Panc1 (cell line): ENCODE results near the gene LRRC3. TPM values are rescaled to one million over a fixed set of nuclear protein-coding genes. Genes with fewer than 3 reads are reported as not detected.

Source experiments
- ATAC-seq: fragments of 200-7000 bp; cut with Tn5 transposase; 2 replicates; pipeline ENCODE4 v1.9.1; 2020; ENCODE audit warnings: mild to moderate bottlenecking, moderate library complexity
- BruUV-seq: library from RNA; stranded (reverse); fragments of 400-500 nt; replicated peaks from 2 replicates; lab custom pipeline; 2021; lab: Mats Ljungman, UMichigan
- CTCF ChIA-PET: fragments of 300-600 bp; sonication (Branson Sonifier 250); formaldehyde crosslinking; loops from one replicate; lab custom pipeline; 2022; ENCODE audit warnings: antibody characterized with exemption; lab: Charles Lee
- POLR2A ChIA-PET: fragments of 300-600 bp; sonication (Branson Sonifier 250); formaldehyde crosslinking; loops from one replicate; lab custom pipeline; 2022; ENCODE audit warnings: antibody characterized with exemption; lab: Charles Lee
- DNase-seq: peaks from one replicate; pipeline ENCODE4 v3.0.0-alpha.2; 2010; ENCODE audit warnings: low read depth, low spot score
- H3K27ac ChIP-seq: 2 replicates; pipeline ENCODE4 v1.5.1; 2011; ENCODE audit warnings: mild to moderate bottlenecking, low read length, inconsistent platforms
- H3K27me3 ChIP-seq: fragments of 200-500 bp; sonication (Bioruptor generic); 2 replicates; pipeline ENCODE4 v1.6.0; 2014; ENCODE audit warnings: low read length, inconsistent platforms; ENCODE audit not compliant: control insufficient read depth, insufficient read depth
- H3K36me3 ChIP-seq: fragments of 200-500 bp; sonication (Bioruptor generic); 2 replicates; pipeline ENCODE4 v1.5.1; 2014; ENCODE audit warnings: inconsistent platforms, mild to moderate bottlenecking, low read length, moderate library complexity; ENCODE audit not compliant: control insufficient read depth, insufficient read depth
- H3K4me1 ChIP-seq: 2 replicates; pipeline ENCODE4 v1.5.1; 2011; ENCODE audit warnings: inconsistent platforms, mild to moderate bottlenecking, low read length, moderate library complexity; ENCODE audit not compliant: control insufficient read depth, insufficient read depth
- H3K4me3 ChIP-seq, 2 experiments: 2 replicates each; pipeline ENCODE4 v1.5.1; 2011 to 2012; ENCODE audit warnings: low read depth in 2 of 2, low read length in 2 of 2, mild to moderate bottlenecking in 2 of 2, inconsistent platforms in 1 of 2, moderate library complexity in 1 of 2
- H3K9me3 ChIP-seq: fragments of 200-500 bp; sonication (Bioruptor generic); 2 replicates; pipeline ENCODE4 v1.5.1; 2014; ENCODE audit warnings: low read depth, mild to moderate bottlenecking, inconsistent platforms, low read length, moderate library complexity; ENCODE audit not compliant: control insufficient read depth, insufficient read depth
- CTCF ChIP-seq: fragments of 450-650 bp; IDR thresholded peaks from 2 replicates; pipeline ENCODE4 v1.5.1; 2017; ENCODE audit warnings: mild to moderate bottlenecking
- POLR2AphosphoS5 ChIP-seq: IDR thresholded peaks from 2 replicates; pipeline ENCODE4 v1.6.1; 2012; ENCODE audit warnings: mild to moderate bottlenecking, low read depth, low read length, moderate library complexity
- REST ChIP-seq, 2 experiments: IDR thresholded peaks; 2 replicates each; pipeline ENCODE4 v1.6.1; 2011 to 2012; ENCODE audit warnings: low read depth in 2 of 2, control low read depth in 1 of 2, low read length in 1 of 2, mild to moderate bottlenecking in 1 of 2, moderate library complexity in 1 of 2; ENCODE audit not compliant: insufficient read depth in 1 of 2
- SIN3A ChIP-seq: IDR thresholded peaks from 2 replicates; pipeline ENCODE4 v1.6.1; 2012; ENCODE audit warnings: low read depth, mild to moderate bottlenecking, low read length, moderate library complexity, borderline replicate concordance; ENCODE audit not compliant: insufficient read depth
- TCF7L2 ChIP-seq: IDR thresholded peaks from 2 replicates; pipeline ENCODE4 v1.6.1; 2011; ENCODE audit warnings: mild to moderate bottlenecking, low read depth, low read length, inconsistent platforms
- in situ Hi-C: cut with HindIII; loops from 2 replicates; pipeline ENCODE4 v1.10.0; 2016; ENCODE audit warnings: low sequenced_read_pairs, low pct_unique_long_range_greater_than_20kb
- intact Hi-C: fragments of 100-400 bp; cut with micrococcal nuclease; formaldehyde crosslinking; loops from one replicate; pipeline ENCODE4 v1.10.0; 2022; ENCODE audit not compliant: unreplicated experiment
- total RNA-seq: library from RNA; stranded (reverse); gene quantifications from one replicate; pipeline ENCODE4 v1.2.1, GENCODE V29; 2021; ENCODE audit not compliant: unreplicated experiment

LRRC3 gene
- total RNA-seq, 1 experiment from 2014 or later: 3.3 TPM

- DNase-seq: no peak
- Histone ChIP-seq H3K36me3 (no peaks in the 10 kb centered on the region; the same call in 1 of the 2 replicates), H3K4me1 (no peaks in the 10 kb centered on the region), H3K27me3 (no peaks in the 10 kb centered on the region), H3K27ac (no peak overlapping the region), H3K4me3 (no peak overlapping the region), H3K9me3 (no peaks in the 10 kb centered on the region; the same call in 1 of the 2 replicates)
- no TSS peak for BruUV-seq
- POLR2A ChIA-PET: no interaction called here
- no peak for TF ChIP-seq TCF7L2
- no peak for TF ChIP-seq REST (IDR thresholded peaks at IDR 0.05; ENCODE audit: insufficient read depth in 1 of 2, low read depth in 2 of 2, low read length in 1 of 2)
- TF ChIP-seq POLR2AphosphoS5: no peak
- no peak for TF ChIP-seq CTCF
- TF ChIP-seq SIN3A: no peak
- in situ Hi-C loops (no loop called here), intact Hi-C loops (no loop called here)
- CTCF ChIA-PET: no interaction called here
- ATAC-seq: no peak
Measured at GRCh38 chr21:44424608-44425306, 30.6 kb upstream of the LRRC3 start.

- CTCF ChIA-PET: no interaction called here
- no peak overlapping the region for H3K4me3 ChIP-seq
Measured at GRCh38 chr21:44425307-44425894, 29.9 kb upstream of the LRRC3 start.

More at GRCh38 chr21:44425307-44425894, 29.9 kb upstream of the LRRC3 start:
- Histone ChIP-seq H3K4me1 (no peaks in the 10 kb centered on the region), H3K27ac (no peak overlapping the region), H3K36me3 (no peaks in the 10 kb centered on the region; the same call in 1 of the 2 replicates), H3K9me3 (no peaks in the 10 kb centered on the region; the same call in 1 of the 2 replicates), H3K27me3 (no peaks in the 10 kb centered on the region)
- intact Hi-C loops (no loop called here), in situ Hi-C loops (no loop called here)
- no peak for TF ChIP-seq POLR2AphosphoS5
- ATAC-seq (no peak), DNase-seq (no peak)
- POLR2A ChIA-PET: no interaction called here
- no TSS peak for BruUV-seq
